GM23338 (cell line): ENCODE measurements around the gene ZIC2. TPM values are rescaled to one million over a fixed set of nuclear protein-coding genes. Genes with fewer than 3 reads are reported as not detected.

Experiments
- ATAC-seq: fragments of 200-7000 bp; cut with Tn5 transposase; 3 replicates; pipeline ENCODE4 v1.9.1; 2020
- DNase-seq: peaks from one replicate; pipeline ENCODE4 v3.0.0-alpha.2; 2015; ENCODE audit warnings: low spot score
- H2AFZ ChIP-seq: fragments of 200-600 bp; sonication (generic); 2 replicates; pipeline ENCODE4 v1.8.0; 2016; ENCODE audit warnings: antibody characterized with exemption, mild to moderate bottlenecking, moderate library complexity
- H3F3A ChIP-seq: fragments of 200-600 bp; sonication (generic); replicated peaks from 2 replicates; pipeline ENCODE4 v1.8.0; 2017; ENCODE audit warnings: antibody characterized with exemption, mixed run types, low read depth
- H3K27ac ChIP-seq: fragments of 200-600 bp; sonication (generic); 2 replicates; pipeline ENCODE4 v1.6.1; 2016; ENCODE audit warnings: low read depth
- H3K27me3 ChIP-seq: fragments of 200-600 bp; sonication (generic); 2 replicates; pipeline ENCODE4 v1.8.0; 2016; ENCODE audit warnings: mild to moderate bottlenecking, mixed run types, moderate library complexity; ENCODE audit not compliant: insufficient read depth
- H3K36me3 ChIP-seq: fragments of 200-600 bp; sonication (generic); 2 replicates; pipeline ENCODE4 v1.8.0; 2016; ENCODE audit warnings: mild to moderate bottlenecking; ENCODE audit not compliant: insufficient read depth
- H3K4me1 ChIP-seq: fragments of 200-600 bp; sonication (generic); 2 replicates; pipeline ENCODE4 v1.8.0; 2016; ENCODE audit warnings: mild to moderate bottlenecking, moderate library complexity; ENCODE audit not compliant: insufficient read depth
- H3K4me2 ChIP-seq: fragments of 200-600 bp; sonication (generic); 2 replicates; pipeline ENCODE4 v1.7.1; 2017; ENCODE audit warnings: mixed run types
- H3K4me3 ChIP-seq: fragments of 200-600 bp; sonication (generic); 2 replicates; pipeline ENCODE4 v1.6.1; 2016; ENCODE audit warnings: mixed run types
- H3K79me2 ChIP-seq: fragments of 200-600 bp; sonication (generic); replicated peaks from 2 replicates; pipeline ENCODE4 v1.8.0; 2017; ENCODE audit warnings: mild to moderate bottlenecking; ENCODE audit not compliant: insufficient read depth
- H3K9me2 ChIP-seq: fragments of 200-600 bp; sonication (generic); 2 replicates; pipeline ENCODE4 v1.8.0; 2017; ENCODE audit not compliant: insufficient read depth
- H4K20me1 ChIP-seq: fragments of 200-600 bp; sonication (generic); replicated peaks from 2 replicates; pipeline ENCODE4 v1.8.0; 2017; ENCODE audit warnings: mild to moderate bottlenecking; ENCODE audit not compliant: insufficient read depth
- H3K27ac Mint-ChIP-seq: 2 replicates; pipeline ENCODE4 v1.8.0; 2020; ENCODE audit warnings: inconsistent platforms, mild to moderate bottlenecking, moderate library complexity, mixed read lengths
- H3K27me3 Mint-ChIP-seq: 3 replicates; pipeline ENCODE4 v1.8.0; 2022; ENCODE audit warnings: low read depth, mild to moderate bottlenecking, moderate library complexity, mixed read lengths, inconsistent platforms; ENCODE audit not compliant: insufficient read depth, poor library complexity
- H3K36me3 Mint-ChIP-seq: 3 replicates; pipeline ENCODE4 v1.8.0; 2021; ENCODE audit warnings: low read depth, mild to moderate bottlenecking, inconsistent platforms, moderate library complexity, mixed read lengths
- H3K4me1 Mint-ChIP-seq: 3 replicates; pipeline ENCODE4 v1.8.0; 2020; ENCODE audit warnings: mild to moderate bottlenecking, inconsistent platforms, mixed read lengths
- H3K4me3 Mint-ChIP-seq: 3 replicates; pipeline ENCODE4 v1.8.0; 2021; ENCODE audit warnings: moderate library complexity, mild to moderate bottlenecking, inconsistent platforms, mixed read lengths
- H3K9me3 Mint-ChIP-seq: 3 replicates; pipeline ENCODE4 v1.8.0; 2020; ENCODE audit warnings: moderate library complexity, mild to moderate bottlenecking, inconsistent platforms, mixed read lengths
- CREB1 ChIP-seq: fragments of 250-450 bp; sonication (Bioruptor Pico); IDR thresholded peaks from 2 replicates; pipeline ENCODE4 v1.5.0; 2020; ENCODE audit warnings: low read depth, mild to moderate bottlenecking, moderate library complexity
- EZH2 ChIP-seq: fragments of 200-600 bp; sonication (generic); IDR thresholded peaks from one replicate; pipeline ENCODE4 v1.8.0; 2017; ENCODE audit warnings: antibody characterized with exemption, mild to moderate bottlenecking, low read depth; ENCODE audit not compliant: unreplicated experiment
- STAT1 ChIP-seq: IDR thresholded peaks from one replicate; pipeline ENCODE4 v1.6.1; 2016; ENCODE audit warnings: antibody characterized with exemption; ENCODE audit not compliant: unreplicated experiment
- ZNF114 ChIP-seq: fragments of 250-450 bp; sonication (Bioruptor Pico); IDR thresholded peaks from 2 replicates; pipeline ENCODE4 v1.5.0; 2020; ENCODE audit warnings: mild to moderate bottlenecking, moderate library complexity
- ZNF331 ChIP-seq: fragments of 250-450 bp; sonication (Bioruptor Pico); IDR thresholded peaks from 2 replicates; pipeline ENCODE4 v1.5.0; 2020; ENCODE audit warnings: low read depth, mild to moderate bottlenecking, moderate library complexity
- polyA plus RNA-seq: library from polyadenylated mRNA; unstranded; fragments of >200 nt; fragmentation: Nextera tagmentation; extraction: Ambion mirVana; gene quantifications from 2 replicates; pipeline ENCODE4 v1.2.1, GENCODE V29; 2016
- total RNA-seq: library from RNA; depleted of rRNA; stranded (reverse); fragments of >200 nt; shearing (Covaris generic); gene quantifications from 2 replicates; pipeline ENCODE4 v1.2.3, GENCODE V29; 2014
- TF ChIP-seq, protein P1 (sequence below): IDR thresholded peaks from 2 replicates; pipeline ENCODE4 v1.6.1; 2016; ENCODE audit warnings: antibody characterized with exemption
- TF ChIP-seq, protein P2 (sequence below): fragments of 250-450 bp; sonication (Bioruptor Pico); IDR thresholded peaks from 2 replicates; pipeline ENCODE4 v1.5.0; 2020; ENCODE audit warnings: mild to moderate bottlenecking, moderate library complexity

ZIC2 gene
- total and polyA plus RNA-seq, 2 experiments from 2014 or later, result 63.2 to 87.9 TPM

DNA sequence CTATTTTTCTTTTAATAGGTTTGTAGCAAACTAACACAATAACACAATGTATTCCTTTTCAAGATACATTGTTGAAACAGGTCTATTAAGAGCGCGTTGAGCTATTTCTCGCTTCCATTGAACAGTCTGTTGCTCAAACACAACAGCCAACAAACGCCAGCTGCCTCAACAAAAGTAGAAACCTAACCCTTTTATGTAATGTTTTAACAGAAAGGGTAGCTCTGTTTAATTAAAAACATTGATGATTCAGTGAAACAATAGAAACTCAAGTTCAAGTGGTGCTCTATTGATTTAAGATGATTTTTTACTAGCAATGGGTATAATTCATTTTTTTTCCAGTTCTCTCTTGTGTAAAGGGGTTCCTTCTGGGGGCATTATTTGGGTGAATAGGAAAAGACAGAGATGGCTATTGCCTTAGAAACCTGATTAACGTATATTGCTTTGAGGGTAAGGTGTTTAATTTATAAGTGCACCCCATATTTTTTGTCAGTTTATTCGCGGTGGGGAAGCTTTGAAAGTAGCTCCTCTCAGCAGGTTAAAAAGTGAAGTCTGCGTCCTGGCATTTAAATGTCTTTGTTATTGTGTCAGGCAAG is 14.9 kb downstream of the ZIC2 start:
- H3F3A ChIP-seq, result peaks cover 26% of the 10 kb centered on the region; the same call in 1 of the 2 replicates
- H2AFZ ChIP-seq, result no peak overlapping the region; the same call in 1 of the 2 replicates
- Mint-ChIP-seq H3K4me3 (peak overlapping the region; percentile 72), H3K27me3 (peaks cover 59% of the 10 kb centered on the region), H3K36me3 (no peaks in the 10 kb centered on the region), H3K9me3 (no peaks in the 10 kb centered on the region), H3K4me1 (peaks cover 49% of the 10 kb centered on the region), H3K27ac (no peak overlapping the region)
- no peak overlapping the region for H3K27ac ChIP-seq
- DNase-seq (peak; percentile 24), ATAC-seq (no peak)
- H3K9me2 ChIP-seq, result no peaks in the 10 kb centered on the region
- H3K4me1 ChIP-seq, result peaks cover 53% of the 10 kb centered on the region
- H3K79me2 ChIP-seq, result no peaks in the 10 kb centered on the region
- TF ChIP-seq STAT1, result no peak
- TF ChIP-seq, protein P1, sequence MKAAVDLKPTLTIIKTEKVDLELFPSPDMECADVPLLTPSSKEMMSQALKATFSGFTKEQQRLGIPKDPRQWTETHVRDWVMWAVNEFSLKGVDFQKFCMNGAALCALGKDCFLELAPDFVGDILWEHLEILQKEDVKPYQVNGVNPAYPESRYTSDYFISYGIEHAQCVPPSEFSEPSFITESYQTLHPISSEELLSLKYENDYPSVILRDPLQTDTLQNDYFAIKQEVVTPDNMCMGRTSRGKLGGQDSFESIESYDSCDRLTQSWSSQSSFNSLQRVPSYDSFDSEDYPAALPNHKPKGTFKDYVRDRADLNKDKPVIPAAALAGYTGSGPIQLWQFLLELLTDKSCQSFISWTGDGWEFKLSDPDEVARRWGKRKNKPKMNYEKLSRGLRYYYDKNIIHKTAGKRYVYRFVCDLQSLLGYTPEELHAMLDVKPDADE, result no peak
- no peak for TF ChIP-seq CREB1
- TF ChIP-seq ZNF331, result no peak
- TF ChIP-seq ZNF114, result no peak
- TF ChIP-seq EZH2, result no peak
- TF ChIP-seq, protein P2, sequence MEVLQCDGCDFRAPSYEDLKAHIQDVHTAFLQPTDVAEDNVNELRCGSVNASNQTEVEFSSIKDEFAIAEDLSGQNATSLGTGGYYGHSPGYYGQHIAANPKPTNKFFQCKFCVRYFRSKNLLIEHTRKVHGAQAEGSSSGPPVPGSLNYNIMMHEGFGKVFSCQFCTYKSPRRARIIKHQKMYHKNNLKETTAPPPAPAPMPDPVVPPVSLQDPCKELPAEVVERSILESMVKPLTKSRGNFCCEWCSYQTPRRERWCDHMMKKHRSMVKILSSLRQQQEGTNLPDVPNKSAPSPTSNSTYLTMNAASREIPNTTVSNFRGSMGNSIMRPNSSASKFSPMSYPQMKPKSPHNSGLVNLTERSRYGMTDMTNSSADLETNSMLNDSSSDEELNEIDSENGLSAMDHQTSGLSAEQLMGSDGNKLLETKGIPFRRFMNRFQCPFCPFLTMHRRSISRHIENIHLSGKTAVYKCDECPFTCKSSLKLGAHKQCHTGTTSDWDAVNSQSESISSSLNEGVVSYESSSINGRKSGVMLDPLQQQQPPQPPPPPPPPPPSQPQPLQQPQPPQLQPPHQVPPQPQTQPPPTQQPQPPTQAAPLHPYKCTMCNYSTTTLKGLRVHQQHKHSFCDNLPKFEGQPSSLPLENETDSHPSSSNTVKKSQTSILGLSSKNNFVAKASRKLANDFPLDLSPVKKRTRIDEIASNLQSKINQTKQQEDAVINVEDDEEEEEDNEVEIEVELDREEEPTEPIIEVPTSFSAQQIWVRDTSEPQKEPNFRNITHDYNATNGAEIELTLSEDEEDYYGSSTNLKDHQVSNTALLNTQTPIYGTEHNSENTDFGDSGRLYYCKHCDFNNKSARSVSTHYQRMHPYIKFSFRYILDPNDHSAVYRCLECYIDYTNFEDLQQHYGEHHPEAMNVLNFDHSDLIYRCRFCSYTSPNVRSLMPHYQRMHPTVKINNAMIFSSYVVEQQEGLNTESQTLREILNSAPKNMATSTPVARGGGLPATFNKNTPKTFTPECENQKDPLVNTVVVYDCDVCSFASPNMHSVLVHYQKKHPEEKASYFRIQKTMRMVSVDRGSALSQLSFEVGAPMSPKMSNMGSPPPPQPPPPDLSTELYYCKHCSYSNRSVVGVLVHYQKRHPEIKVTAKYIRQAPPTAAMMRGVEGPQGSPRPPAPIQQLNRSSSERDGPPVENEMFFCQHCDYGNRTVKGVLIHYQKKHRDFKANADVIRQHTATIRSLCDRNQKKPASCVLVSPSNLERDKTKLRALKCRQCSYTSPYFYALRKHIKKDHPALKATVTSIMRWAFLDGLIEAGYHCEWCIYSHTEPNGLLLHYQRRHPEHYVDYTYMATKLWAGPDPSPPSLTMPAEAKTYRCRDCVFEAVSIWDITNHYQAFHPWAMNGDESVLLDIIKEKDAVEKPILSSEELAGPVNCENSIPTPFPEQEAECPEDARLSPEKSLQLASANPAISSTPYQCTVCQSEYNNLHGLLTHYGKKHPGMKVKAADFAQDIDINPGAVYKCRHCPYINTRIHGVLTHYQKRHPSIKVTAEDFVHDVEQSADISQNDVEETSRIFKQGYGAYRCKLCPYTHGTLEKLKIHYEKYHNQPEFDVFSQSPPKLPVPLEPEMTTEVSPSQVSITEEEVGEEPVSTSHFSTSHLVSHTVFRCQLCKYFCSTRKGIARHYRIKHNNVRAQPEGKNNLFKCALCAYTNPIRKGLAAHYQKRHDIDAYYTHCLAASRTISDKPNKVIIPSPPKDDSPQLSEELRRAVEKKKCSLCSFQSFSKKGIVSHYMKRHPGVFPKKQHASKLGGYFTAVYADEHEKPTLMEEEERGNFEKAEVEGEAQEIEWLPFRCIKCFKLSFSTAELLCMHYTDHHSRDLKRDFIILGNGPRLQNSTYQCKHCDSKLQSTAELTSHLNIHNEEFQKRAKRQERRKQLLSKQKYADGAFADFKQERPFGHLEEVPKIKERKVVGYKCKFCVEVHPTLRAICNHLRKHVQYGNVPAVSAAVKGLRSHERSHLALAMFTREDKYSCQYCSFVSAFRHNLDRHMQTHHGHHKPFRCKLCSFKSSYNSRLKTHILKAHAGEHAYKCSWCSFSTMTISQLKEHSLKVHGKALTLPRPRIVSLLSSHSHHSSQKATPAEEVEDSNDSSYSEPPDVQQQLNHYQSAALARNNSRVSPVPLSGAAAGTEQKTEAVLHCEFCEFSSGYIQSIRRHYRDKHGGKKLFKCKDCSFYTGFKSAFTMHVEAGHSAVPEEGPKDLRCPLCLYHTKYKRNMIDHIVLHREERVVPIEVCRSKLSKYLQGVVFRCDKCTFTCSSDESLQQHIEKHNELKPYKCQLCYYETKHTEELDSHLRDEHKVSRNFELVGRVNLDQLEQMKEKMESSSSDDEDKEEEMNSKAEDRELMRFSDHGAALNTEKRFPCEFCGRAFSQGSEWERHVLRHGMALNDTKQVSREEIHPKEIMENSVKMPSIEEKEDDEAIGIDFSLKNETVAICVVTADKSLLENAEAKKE (CRISPR knock-in tag), result no peak
- H3K36me3 ChIP-seq, result no peaks in the 10 kb centered on the region
- peaks cover 71% of the 10 kb centered on the region for H3K27me3 ChIP-seq
- H3K4me2 ChIP-seq, result peak overlapping the region; percentile 74
- peak overlapping the region; percentile 60 for H3K4me3 ChIP-seq
- H4K20me1 ChIP-seq, result no peaks in the 10 kb centered on the region
